H1 (cell line): ENCODE results near the gene CCDC14.

Experiments
- CTCF ChIP-seq, 3 experiments: IDR thresholded peaks; 1 replicate in 2 of 3; 2 replicates in 1 of 3; pipeline versions ENCODE4 v1.5.1 to v1.6.1; 2011; ENCODE audit warnings: low read length in 3 of 3, mild to moderate bottlenecking in 3 of 3, inconsistent platforms in 2 of 3, low read depth in 1 of 3, moderate library complexity in 1 of 3; ENCODE audit not compliant: insufficient read depth in 1 of 3; ENCODE audit errors: control extremely low read depth in 1 of 3
- EZH2 ChIP-seq: fragments of 200-600 bp; sonication (generic); IDR thresholded peaks from 2 replicates; pipeline ENCODE4 v1.7.1; 2012; ENCODE audit warnings: low read depth, mild to moderate bottlenecking, moderate library complexity, low read length, inconsistent platforms; ENCODE audit not compliant: severe bottlenecking

GRCh38 chr3:123935830-123936229 lies 25.2 kb downstream of the CCDC14 start:
- TF ChIP-seq CTCF (IDR thresholded peaks at IDR 0.05; ENCODE audit: control extremely low read depth in 1 of 3, insufficient read depth in 1 of 3, low read depth in 1 of 3, low read length in 3 of 3), result no peak
- TF ChIP-seq EZH2, result no peak
